Neutrophil (primary cell): ENCODE data around the gene ZFP92.
"Not testable (repeated sequence)": the region's sequence is repeated elsewhere in the genome, so short reads cannot be mapped to it uniquely, and the experiment has no call there.

Experiments used
- H3K27ac ChIP-seq: fragments of 200-600 bp; sonication (generic); 2 replicates; pipeline ENCODE4 v1.5.1; 2016; ENCODE audit warnings: mild to moderate bottlenecking, moderate library complexity
- H3K27me3 ChIP-seq: fragments of 200-600 bp; sonication (generic); 2 replicates; pipeline ENCODE4 v1.6.0; 2016; ENCODE audit warnings: mild to moderate bottlenecking
- H3K36me3 ChIP-seq: fragments of 200-600 bp; sonication (generic); 2 replicates; pipeline ENCODE4 v1.5.1; 2017
- H3K4me1 ChIP-seq, 2 experiments: fragments of 200-600 bp in 1 of 2; sonication (generic) in 1 of 2; 1 replicate in 1 of 2; 2 replicates in 1 of 2; pipeline versions ENCODE4 v1.5.1 to v1.6.1; 2013 to 2016; ENCODE audit warnings: low read depth in 1 of 2, low read length in 1 of 2, mild to moderate bottlenecking in 1 of 2, moderate library complexity in 1 of 2; ENCODE audit not compliant: control insufficient read depth in 1 of 2, insufficient read depth in 1 of 2
- H3K4me3 ChIP-seq, 2 experiments: fragments of 200-600 bp in 1 of 2; sonication (generic) in 1 of 2; 1 replicate in 1 of 2; 2 replicates in 1 of 2; pipeline ENCODE4 v1.5.1; 2013 to 2016; ENCODE audit warnings: low read depth in 1 of 2, low read length in 1 of 2, mild to moderate bottlenecking in 1 of 2, moderate library complexity in 1 of 2
- H3K9me3 ChIP-seq: fragments of 200-600 bp; sonication (generic); 2 replicates; pipeline ENCODE4 v1.5.1; 2016
- CTCF ChIP-seq: fragments of 200-600 bp; sonication (generic); IDR thresholded peaks from 2 replicates; pipeline ENCODE4 v1.5.1; 2016; ENCODE audit warnings: antibody characterized with exemption

The ZFP92 gene

GRCh38 chrX:153387987-153388721 is 23.1 kb upstream of the ZFP92 start:
- no peak for TF ChIP-seq CTCF
- H3K27ac ChIP-seq: no peak overlapping the region
- no peaks in the 10 kb centered on the region for H3K4me1 ChIP-seq

DNA sequence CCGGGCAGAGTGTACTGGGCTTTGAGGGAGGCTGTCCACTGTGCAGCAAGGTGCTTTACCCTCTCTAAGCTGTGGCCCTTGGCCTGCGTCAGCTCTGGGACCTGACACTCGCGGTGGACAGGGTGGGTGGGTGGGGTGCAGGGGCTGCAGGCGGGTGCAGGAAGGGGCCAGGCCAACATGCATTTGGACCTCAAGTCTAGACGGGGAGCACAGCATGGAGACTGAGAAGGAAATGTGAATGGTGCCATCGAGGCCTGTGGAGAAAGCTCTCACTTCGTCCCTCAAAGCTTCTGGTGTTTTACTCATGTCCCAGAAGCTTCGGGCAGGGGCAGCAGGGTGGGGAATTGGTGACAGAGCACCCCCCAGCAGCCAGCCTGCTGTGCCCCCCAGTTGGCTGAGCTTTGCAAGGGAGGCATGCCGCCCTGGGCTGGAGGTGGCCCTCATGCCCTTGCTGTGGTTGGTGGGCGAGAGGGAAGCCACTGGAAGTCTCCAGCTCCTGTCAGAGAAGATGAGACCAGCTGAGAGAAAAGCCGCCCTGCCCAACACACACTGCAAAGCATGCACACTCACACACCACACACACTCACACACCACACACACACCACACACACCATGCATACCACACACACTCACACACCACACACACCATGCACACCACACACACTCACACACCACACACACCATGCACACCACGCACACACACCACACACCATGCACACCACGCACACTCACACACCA is 22.4 kb upstream of the ZFP92 start:
- no peaks in the 10 kb centered on the region for H3K36me3 ChIP-seq
- no peak overlapping the region for H3K27ac ChIP-seq
- TF ChIP-seq CTCF: no peak
- H3K9me3 ChIP-seq: no peaks in the 10 kb centered on the region
- H3K4me1 ChIP-seq: no peaks in the 10 kb centered on the region
- no peaks in the 10 kb centered on the region for H3K27me3 ChIP-seq
- H3K4me3 ChIP-seq: no peak overlapping the region

More at GRCh38 chrX:153387987-153388721, 23.1 kb upstream of the ZFP92 start:
- Histone ChIP-seq H3K9me3 (no peaks in the 10 kb centered on the region), H3K36me3 (no peaks in the 10 kb centered on the region), H3K27me3 (no peaks in the 10 kb centered on the region), H3K4me3 (no peak overlapping the region)

GRCh38 chrX:153389460-153389768 is 21.9 kb upstream of the ZFP92 start:
- not testable (repeated sequence) for H3K4me1 ChIP-seq, H3K27ac ChIP-seq, H3K36me3 ChIP-seq, H3K27me3 ChIP-seq, H3K4me3 ChIP-seq, H3K9me3 ChIP-seq

- no peaks in the 10 kb centered on the region for H3K27me3 ChIP-seq
- no peak for TF ChIP-seq CTCF
- no peaks in the 10 kb centered on the region for H3K4me1 ChIP-seq
- no peak overlapping the region for H3K27ac ChIP-seq
- H3K9me3 ChIP-seq: no peaks in the 10 kb centered on the region
- no peaks in the 10 kb centered on the region for H3K36me3 ChIP-seq
- no peak overlapping the region for H3K4me3 ChIP-seq
These were observed 18.5 kb upstream of the ZFP92 start for GRCh38 chrX:153392642-153393321.

DNA sequence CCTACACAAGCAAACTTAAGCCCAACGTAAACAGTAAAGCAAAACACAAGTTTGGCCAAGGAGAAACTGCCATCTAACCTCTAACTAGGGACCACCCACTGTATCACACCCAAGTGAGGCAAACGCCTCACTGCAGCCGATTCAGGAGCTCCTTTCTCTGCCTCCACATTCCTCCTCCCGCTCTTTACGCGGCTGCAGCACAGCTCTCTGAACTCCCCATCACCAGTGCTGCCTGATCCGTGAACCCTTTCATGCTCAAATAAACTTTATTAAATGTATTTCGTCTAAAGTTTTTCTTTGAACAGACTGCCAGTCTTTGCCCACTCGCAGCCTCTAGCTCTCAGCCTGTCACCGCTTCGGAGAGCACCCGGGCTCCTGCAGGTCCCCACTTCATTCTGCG is 16.7 kb upstream of the ZFP92 start:
- no peaks in the 10 kb centered on the region for H3K9me3 ChIP-seq

More for the DNA sequence above, 16.7 kb upstream of the ZFP92 start:
- Histone ChIP-seq H3K27me3 (no peaks in the 10 kb centered on the region), H3K4me3 (no peak overlapping the region), H3K36me3 (no peaks in the 10 kb centered on the region), H3K4me1 (peaks cover under 1 to 3% of the 10 kb centered on the region in 2 experiments), H3K27ac (no peak overlapping the region)
- TF ChIP-seq CTCF: no peak
